Esophagus muscularis mucosa (tissue), 3 donors: ENCODE data around the gene BRF1.

Experiments
- POLR2A ChIP-seq: fragments of 450-650 bp; IDR thresholded peaks from one replicate; pipeline ENCODE4 v1.6.1; 2017; ENCODE audit warnings: antibody characterized with exemption, moderate library complexity, mild to moderate bottlenecking, low read depth
- POLR2AphosphoS5 ChIP-seq, 2 donors: sonication (generic); formaldehyde crosslinking; IDR thresholded peaks; one replicate each; pipeline ENCODE4 v1.6.1; 2017; ENCODE audit warnings: antibody characterized with exemption in 2 of 2
- TF ChIP-seq, protein P1 (sequence below), 3 experiments: fragments of 200-600 bp in 2 of 3; fragments of 450-650 bp in 1 of 3; sonication (generic) in 2 of 3; IDR thresholded peaks; one replicate each; pipeline ENCODE4 v1.5.1; 2017 to 2019; ENCODE audit warnings: antibody characterized with exemption in 3 of 3, mild to moderate bottlenecking in 2 of 3, moderate library complexity in 1 of 3

DNA sequence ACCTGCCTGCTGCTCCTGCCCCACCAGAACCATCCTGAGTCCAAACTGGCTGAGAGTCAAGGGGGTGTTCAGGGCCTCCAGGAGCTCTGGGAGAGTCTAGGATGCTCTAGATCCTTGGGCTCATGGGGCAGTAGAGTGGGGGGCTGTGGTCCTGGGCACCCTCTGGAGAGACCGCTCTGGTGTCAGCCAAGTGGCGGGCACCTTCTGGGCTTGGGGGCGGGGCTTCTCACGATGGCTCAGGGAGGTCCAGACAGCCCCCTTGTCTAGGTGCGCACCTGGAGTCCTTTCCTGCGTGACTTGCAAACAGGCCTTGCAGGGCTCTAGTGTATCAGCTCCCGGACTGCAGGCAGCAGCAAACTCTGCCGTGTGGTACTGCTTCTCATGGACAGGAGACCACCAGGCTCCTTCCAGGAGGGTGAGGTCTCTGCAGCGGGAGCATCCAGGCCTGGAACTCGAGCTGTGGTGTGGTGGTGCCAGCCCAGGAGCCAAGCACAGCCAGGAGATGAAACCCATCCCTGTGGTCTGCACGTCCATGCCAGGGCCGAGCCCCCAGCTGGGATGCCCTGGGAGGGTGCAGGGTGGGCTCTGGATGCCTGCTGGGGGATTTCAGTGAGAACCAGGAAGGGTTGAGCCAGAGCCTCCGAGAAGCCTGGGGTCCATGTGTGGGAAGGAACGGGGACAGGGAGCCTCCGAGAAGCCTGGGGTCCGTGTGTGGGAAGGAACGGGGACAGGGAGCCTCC is 28.8 kb upstream of the BRF1 start:
- TF ChIP-seq POLR2A (no peak), POLR2AphosphoS5 (IDR thresholded peaks at IDR 0.05) (no peak)
- TF ChIP-seq, protein P1, sequence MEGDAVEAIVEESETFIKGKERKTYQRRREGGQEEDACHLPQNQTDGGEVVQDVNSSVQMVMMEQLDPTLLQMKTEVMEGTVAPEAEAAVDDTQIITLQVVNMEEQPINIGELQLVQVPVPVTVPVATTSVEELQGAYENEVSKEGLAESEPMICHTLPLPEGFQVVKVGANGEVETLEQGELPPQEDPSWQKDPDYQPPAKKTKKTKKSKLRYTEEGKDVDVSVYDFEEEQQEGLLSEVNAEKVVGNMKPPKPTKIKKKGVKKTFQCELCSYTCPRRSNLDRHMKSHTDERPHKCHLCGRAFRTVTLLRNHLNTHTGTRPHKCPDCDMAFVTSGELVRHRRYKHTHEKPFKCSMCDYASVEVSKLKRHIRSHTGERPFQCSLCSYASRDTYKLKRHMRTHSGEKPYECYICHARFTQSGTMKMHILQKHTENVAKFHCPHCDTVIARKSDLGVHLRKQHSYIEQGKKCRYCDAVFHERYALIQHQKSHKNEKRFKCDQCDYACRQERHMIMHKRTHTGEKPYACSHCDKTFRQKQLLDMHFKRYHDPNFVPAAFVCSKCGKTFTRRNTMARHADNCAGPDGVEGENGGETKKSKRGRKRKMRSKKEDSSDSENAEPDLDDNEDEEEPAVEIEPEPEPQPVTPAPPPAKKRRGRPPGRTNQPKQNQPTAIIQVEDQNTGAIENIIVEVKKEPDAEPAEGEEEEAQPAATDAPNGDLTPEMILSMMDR (IDR thresholded peaks at IDR 0.05): no peak
